K562 (cell line): ENCODE measurements around the gene MYL12B. TPM values are rescaled to one million over a fixed set of nuclear protein-coding genes. Genes with fewer than 3 reads are reported as not detected.

Experiments
- ATAC-seq: fragments of 200-7000 bp; cut with Tn5 transposase; 3 replicates; pipeline ENCODE4 v1.9.1; 2020; ENCODE audit warnings: moderate library complexity
- Bru-seq: library from RNA; stranded (reverse); fragments of 400-500 nt; gene quantifications from one replicate; lab custom pipeline; 2021; lab: Mats Ljungman, UMichigan
- BruChase-seq, 2 experiments: library from RNA; stranded (reverse); fragments of 400-500 nt; gene quantifications; one replicate each; lab custom pipeline; 2021; lab: Mats Ljungman, UMichigan
- BruUV-seq: library from RNA; stranded (reverse); fragments of 400-500 nt; replicated peaks from 2 replicates; lab custom pipeline; 2021; lab: Mats Ljungman, UMichigan
- CTCF ChIA-PET: fragments of 300-600 bp; formaldehyde crosslinking; extraction: SDS; loops from one replicate; lab custom pipeline; 2021; ENCODE audit warnings: low intra/inter-chr PET ratio; lab: Yijun Ruan, JAX
- POLR2A ChIA-PET: fragments of 300-600, 350-650 bp; sonication (Branson Sonifier 250); formaldehyde crosslinking; extraction: SDS; loops from one replicate; lab custom pipeline; 2021; ENCODE audit warnings: antibody characterized with exemption, inconsistent platforms; lab: Yijun Ruan, JAX
- DNase-seq, 4 experiments: peaks; one replicate each; pipeline versions ENCODE4 v3.0.0 to v3.0.0-alpha.2; 2011 to 2018; ENCODE audit warnings: low spot score in 3 of 4, mixed read lengths in 3 of 4; ENCODE audit errors: extremely low read depth in 1 of 4
- FAIRE-seq: peaks from 2 replicates; lab custom pipeline; 2011; peaks lifted over from hg19 to GRCh38; lab: Jason Lieb, UNC
- H2AFZ ChIP-seq: 2 replicates; pipeline ENCODE4 v1.6.0; 2011; ENCODE audit warnings: low read depth, low read length, control low read depth, inconsistent platforms
- H3K27ac ChIP-seq: fragments of 200-600 bp; 3 replicates; pipeline ENCODE4 v1.8.0; 2011; ENCODE audit warnings: low read depth, mild to moderate bottlenecking, control low read depth, inconsistent platforms, low read length, moderate library complexity, mixed read lengths; ENCODE audit errors: extremely low read depth
- H3K27me3 ChIP-seq, 2 experiments: fragments of 300-600 bp in 1 of 2; 2 replicates in 1 of 2; 3 replicates in 1 of 2; pipeline versions ENCODE4 v1.6.0 to v1.8.0; 2011; ENCODE audit warnings: inconsistent platforms in 2 of 2, low read length in 2 of 2, mild to moderate bottlenecking in 1 of 2, mixed read lengths in 1 of 2, moderate library complexity in 1 of 2; ENCODE audit not compliant: control insufficient read depth in 2 of 2, insufficient read depth in 2 of 2
- H3K36me3 ChIP-seq: fragments of 300-600 bp; 3 replicates; pipeline ENCODE4 v1.8.0; 2011; ENCODE audit warnings: mild to moderate bottlenecking, low read length, inconsistent platforms; ENCODE audit not compliant: control insufficient read depth, insufficient read depth
- H3K4me1 ChIP-seq, 2 experiments: fragments of 200-600 bp in 1 of 2; replicated peaks in 1 of 2; 2 replicates in 1 of 2; 3 replicates in 1 of 2; pipeline versions ENCODE4 v1.5.1 to v1.8.0; 2011; ENCODE audit warnings: inconsistent platforms in 2 of 2, low read length in 2 of 2, mild to moderate bottlenecking in 1 of 2, mixed read lengths in 1 of 2, moderate library complexity in 1 of 2; ENCODE audit not compliant: control insufficient read depth in 2 of 2, insufficient read depth in 2 of 2
- H3K4me2 ChIP-seq: 2 replicates; pipeline ENCODE4 v1.6.1; 2011; ENCODE audit warnings: low read length, control low read depth, inconsistent platforms, mixed read lengths; ENCODE audit not compliant: insufficient read depth
- H3K4me3 ChIP-seq: fragments of 200-600 bp; sonication (generic), shearing (Covaris generic); 2 replicates; pipeline ENCODE4 v1.5.1; 2016; ENCODE audit warnings: control low read depth, inconsistent platforms
- H3K79me2 ChIP-seq: fragments of 200-600 bp; 3 replicates; pipeline ENCODE4 v1.8.0; 2011; ENCODE audit warnings: low read length, inconsistent platforms; ENCODE audit not compliant: control insufficient read depth, insufficient read depth
- H3K9ac ChIP-seq, 2 experiments: 2 replicates each; pipeline versions ENCODE4 v1.6.0 to v1.6.1; 2011; ENCODE audit warnings: low read depth in 2 of 2, low read length in 2 of 2, control low read depth in 1 of 2, inconsistent platforms in 1 of 2, mild to moderate bottlenecking in 1 of 2, mixed read lengths in 1 of 2; ENCODE audit not compliant: insufficient read depth in 1 of 2
- H3K9me1 ChIP-seq: one replicate; pipeline ENCODE4 v1.6.0; 2011; ENCODE audit warnings: inconsistent platforms, mild to moderate bottlenecking, low read length, moderate library complexity; ENCODE audit not compliant: control insufficient read depth, insufficient read depth
- H3K9me3 ChIP-seq: replicated peaks from 2 replicates; pipeline ENCODE4 v1.5.1; 2011; ENCODE audit warnings: low read depth, low read length, inconsistent platforms; ENCODE audit not compliant: control insufficient read depth, insufficient read depth
- H4K20me1 ChIP-seq: replicated peaks from 2 replicates; pipeline ENCODE4 v1.6.1; 2011; ENCODE audit warnings: low read length, inconsistent platforms, mixed read lengths; ENCODE audit not compliant: control insufficient read depth, insufficient read depth
- BRD9 ChIP-seq: fragments of 450-650 bp; IDR thresholded peaks from 2 replicates; pipeline ENCODE4 v1.6.1; 2018; ENCODE audit warnings: low read depth; ENCODE audit not compliant: partially characterized antibody
- BRF1 ChIP-seq: IDR thresholded peaks from 3 replicates; pipeline ENCODE4 v1.6.1; 2011; ENCODE audit warnings: borderline replicate concordance, mild to moderate bottlenecking; ENCODE audit not compliant: insufficient read length; ENCODE audit errors: extremely low read depth
- CBX5 ChIP-seq: IDR thresholded peaks from 2 replicates; pipeline ENCODE4 v1.6.1; 2014; ENCODE audit warnings: low read depth, borderline replicate concordance
- GMEB1 ChIP-seq: fragments of 250-450 bp; sonication (Bioruptor Pico); IDR thresholded peaks from 2 replicates; pipeline ENCODE4 v1.4.0; 2020; ENCODE audit warnings: mild to moderate bottlenecking
- GTF2E2 ChIP-seq: fragments of 200-800 bp; sonication (Bioruptor generic); IDR thresholded peaks from 2 replicates; pipeline ENCODE4 v1.6.1; 2016; ENCODE audit warnings: missing genetic modification characterization, missing compliant biosample characterization
- HCFC1 ChIP-seq: IDR thresholded peaks from 2 replicates; pipeline ENCODE4 v1.6.1; 2012; ENCODE audit warnings: low read depth, low read length, improper control_type of control experiment
- HNRNPUL1 ChIP-seq: fragments of 200-400 bp; formaldehyde crosslinking; IDR thresholded peaks from 2 replicates; pipeline ENCODE4 v1.6.1; 2017; ENCODE audit warnings: low read length
- IRF9 ChIP-seq: fragments of 450-650 bp; IDR thresholded peaks from 2 replicates; pipeline ENCODE4 v1.6.1; 2016; ENCODE audit warnings: missing biosample characterization, missing genetic modification characterization
- MTA1 ChIP-seq: fragments of 450-650 bp; IDR thresholded peaks from 2 replicates; pipeline ENCODE4 v1.6.1; 2017; ENCODE audit warnings: borderline replicate concordance
- NFXL1 ChIP-seq: fragments of 450-650 bp; formaldehyde crosslinking; IDR thresholded peaks from 2 replicates; pipeline ENCODE4 v1.4.0; 2021; ENCODE audit warnings: mild to moderate bottlenecking
- TRIM24 ChIP-seq, 2 experiments: fragments of 450-650 bp; IDR thresholded peaks; 2 replicates each; pipeline ENCODE4 v1.6.1; 2016
- XRCC5 ChIP-seq: fragments of 200-400 bp; formaldehyde crosslinking; IDR thresholded peaks from 2 replicates; pipeline ENCODE4 v1.6.1; 2017; ENCODE audit warnings: low read depth, mild to moderate bottlenecking, low read length
- ZNF511 ChIP-seq: sonication (generic); formaldehyde crosslinking; IDR thresholded peaks from 2 replicates; pipeline ENCODE4 v1.8.0; 2022; ENCODE audit warnings: mild to moderate bottlenecking, missing genetic modification reagents
- WGBS: fragments of 100-300 bp; shearing (Covaris generic); methylation state at CpG from one replicate; pipeline ENCODE4 v1.1.6; 2016; ENCODE audit warnings: low coverage, mixed read lengths; ENCODE audit not compliant: insufficient coverage; ENCODE audit errors: missing lambda C conversion rate; 5-methylcytosine and 5-hydroxymethylcytosine counted together
- in situ Hi-C: fragments of 300-500 bp; cut with MboI; formaldehyde crosslinking; loops from 4 replicates; pipeline ENCODE4 v1.15.0; 2018; ENCODE audit warnings: inconsistent platforms, mixed read lengths
- intact Hi-C: fragments of 100-400 bp; cut with micrococcal nuclease; formaldehyde crosslinking; loops from 2 replicates; pipeline ENCODE4 v1.14.2; 2022
- long read RNA-seq, 3 experiments: library from polyadenylated mRNA in 2 of 3; library from RNA in 1 of 3; unstranded in 2 of 3; stranded (forward) in 1 of 3; transcript quantifications; one replicate each; pipeline ENCODE4 v2.0.0, GENCODE V29; 2019 to 2022
- polyA minus RNA-seq, 3 experiments: library from RNA; depleted of rRNA, polyadenylated mRNA; stranded (reverse); fragments of >200 nt; gene quantifications; 2 replicates each; pipeline ENCODE4 v1.2.3, GENCODE V29; 2011
- polyA plus RNA-seq, 8 experiments: library from polyadenylated mRNA; depleted of rRNA in 4 of 8; stranded (reverse) in 5 of 8; unstranded in 3 of 8; fragments of >200 nt; fragmentation: Nextera tagmentation in 2 of 8; fragmentation: Illumina TruSeq in 1 of 8; extraction: Ambion mirVana in 2 of 8; extraction: Trizol in 1 of 8; gene quantifications; 2 replicates each; pipeline versions ENCODE4 v1.2.1 to v1.2.3, GENCODE V29; 2011 to 2014; ENCODE audit warnings: inconsistent platforms in 1 of 8, missing spikeins in 1 of 8
- total RNA-seq, 7 experiments: library from RNA; depleted of rRNA in 6 of 7; stranded (reverse); fragments of >200 nt in 6 of 7; fragmentation: Illumina TruSeq in 2 of 7; extraction: Trizol in 2 of 7; gene quantifications; 2 replicates each; pipeline versions ENCODE4 v1.2.1 to v1.2.3, GENCODE V29; 2011 to 2021; ENCODE audit warnings: low replicate concordance in 1 of 7

MYL12B gene
- total RNA-seq (2011; cell fraction: chromatin; rRNA removed; ENCODE audit: low replicate concordance) = 18.4 and 30.7 TPM in 2 replicates
- total RNA-seq (2011; cell fraction: nucleolus; rRNA removed) = 35.7 and 36.0 TPM in 2 replicates
- total RNA-seq (2011; cell fraction: nucleoplasm; rRNA removed) = 40.3 and 46.9 TPM in 2 replicates
- total RNA-seq (2014; rRNA removed) (220 and 238 TPM in 2 replicates), total RNA-seq (2014; rRNA removed; fragmentation: Illumina TruSeq; extraction: Trizol) (478 and 512 TPM in 2 replicates), total RNA-seq (2015; rRNA removed; fragmentation: Illumina TruSeq; extraction: Trizol) (357 and 396 TPM in 2 replicates), total RNA-seq (2021) (242 and 256 TPM in 2 replicates), polyA plus RNA-seq (2011; rRNA removed) (531 and 554 TPM in 2 replicates), polyA plus RNA-seq (2014; fragmentation: Illumina TruSeq; extraction: Trizol) (451 and 463 TPM in 2 replicates), polyA plus RNA-seq (2014; fragmentation: Nextera tagmentation; extraction: Ambion mirVana) (100 to 1,000 TPM; 913 to 995 TPM), polyA plus RNA-seq (2014; rRNA removed) (270 and 274 TPM in 2 replicates), polyA minus RNA-seq (2011; rRNA and poly(A)+ RNA removed) (343 and 432 TPM in 2 replicates), Bru-seq, nascent RNA (percentile 97 among the genes with signal in this experiment), BruChase-seq, experiment 1, labeled RNA remaining after a 2-hour chase (percentile 94 among the genes with signal in this experiment), BruChase-seq, experiment 2, labeled RNA remaining after a 6-hour chase (percentile 92 among the genes with signal in this experiment)
- polyA plus RNA-seq (2011; cell fraction: cytosol; rRNA removed) = 196 and 355 TPM in 2 replicates
- 72.1 and 160 TPM in 2 replicates for polyA plus RNA-seq (2011; cell fraction: nucleus; rRNA removed)
- polyA plus RNA-seq (2012) = 338 and 426 TPM in 2 replicates
- polyA minus RNA-seq (2011; cell fraction: cytosol; rRNA and poly(A)+ RNA removed) = 128 and 163 TPM in 2 replicates
- polyA minus RNA-seq (2011; cell fraction: nucleus; rRNA and poly(A)+ RNA removed) = 25.4 and 59.0 TPM in 2 replicates
- long read RNA-seq, experiment 1, transcript MYL12B-201 (4 exons, 1,210 nt) = major isoform, 378 of 638 reads
- long read RNA-seq, experiment 1, partial matches to known transcripts = 255 of 638 reads
- long read RNA-seq, experiment 1, other reads (novel, unspliced or antisense) = 2 of 638 reads
- long read RNA-seq, experiment 2, transcript MYL12B-201 (4 exons, 1,210 nt) = major isoform, 279 of 325 reads
- long read RNA-seq, experiment 2, partial matches to known transcripts = 42 of 325 reads
- long read RNA-seq, experiment 2, other reads (novel, unspliced or antisense) = 3 of 325 reads
- long read RNA-seq, experiment 3, transcript MYL12B-201 (4 exons, 1,210 nt) = major isoform, 333 of 342 reads
- long read RNA-seq, experiment 3, partial matches to known transcripts = 6 of 342 reads
- long read RNA-seq, experiment 3, other reads (novel, unspliced or antisense) = 3 of 342 reads

GRCh38 chr18:3261373-3262233 lies at the start of gene MYL12B:
MYL12B (plus strand) TSS chr18:3262133; CDS start chr18:3272899, 10,766 bp downstream.
- ChIA-PET POLR2A (interaction anchor here (0.5 to 3.5 kb wide), 14 partner anchors 9 to 414 kb away, joined by 3 to 26 read pairs (median 4); partner anchors contain the start of gene MYL12A), CTCF (no interaction called here)
- DNase-seq (peak; percentile 79 to 92 (median 83)), FAIRE-seq (peak; percentile 19), ATAC-seq (peak; percentile 85)
- H3K4me2 ChIP-seq = peak within 1 kb of the TSS; percentile 88
- TSS peak; percentile 80 for BruUV-seq
- no peaks in the 10 kb centered on the region for H3K27me3 ChIP-seq
- peaks cover 25 to 42% of the 10 kb centered on the region in 2 experiments for H3K4me1 ChIP-seq
- peaks cover 34% of the 10 kb centered on the region for H3K36me3 ChIP-seq
- peak within 1 kb of the TSS; percentile 84 for H3K4me3 ChIP-seq
- H3K9me3 ChIP-seq = no peaks in the 10 kb centered on the region
- H4K20me1 ChIP-seq = peaks cover 40% of the 10 kb centered on the region
- intact Hi-C loops = loop anchor here (2.0 to 5.0 kb wide), 2 partner anchors 13 to 401 kb away; no protein-coding TSS in a partner anchor
- peak within 1 kb of the TSS; percentile 86 to 97 for H3K9ac ChIP-seq
- H3K79me2 ChIP-seq = peaks cover 61% of the 10 kb centered on the region
- in situ Hi-C loops = no loop called here
- peaks cover 6% of the 10 kb centered on the region for H3K9me1 ChIP-seq
- under 1% methylated on average over 84 of the region's 84 CpGs for WGBS
- H3K27ac ChIP-seq = peak within 1 kb of the TSS; percentile 97
- H2AFZ ChIP-seq = peak within 1 kb of the TSS; percentile 96
- TF ChIP-seq MTA1 (0 out of 2 replicates have a peak, but pooled peaks have one; percentile 40), BRF1 (no peak), GTF2E2 (tag) (peak; percentile 95), ZNF511 (CRISPR knock-in tag) (peak; percentile 77; the same call in 1 of the 2 replicates), HCFC1 (peak; percentile 65; the same call in 1 of the 2 replicates), BRD9 (peak; percentile 89), HNRNPUL1 (no peak), XRCC5 (peak; percentile 87), NFXL1 (CRISPR knock-in tag) (no peak), TRIM24 (IDR thresholded peaks at IDR 0.05) (no peak), IRF9 (tag) (no peak), GMEB1 (CRISPR knock-in tag) (peak; percentile 65), CBX5 (no peak)
